Measurements from ENCODE around the gene LDLRAD3. TPM values are rescaled to one million over a fixed set of nuclear protein-coding genes. Genes with fewer than 3 reads are reported as not detected.

LDLRAD3 gene
- polyA plus RNA-seq, 1 of the 3 experiments (the other 2 are of a cell fraction) = 10.6 TPM

- Histone ChIP-seq H3K4me1 (ENCODE audit: control insufficient read depth in 1 of 2, insufficient read depth in 2 of 2, low read depth in 1 of 2, low read length in 1 of 2) (peaks cover 0 to 8% of the 10 kb centered on the region in 2 experiments; a peak in 2 of 4 replicates), H2AFZ (ENCODE audit: low read depth) (peak overlapping the region; percentile 36; the same call in 1 of the 2 replicates)
- peak; percentile 62 for DNase-seq
Measured at GRCh38 chr11:35927104-35927503, 16.8 kb upstream of the LDLRAD3 start.

More at GRCh38 chr11:35927104-35927503, 16.8 kb upstream of the LDLRAD3 start:
- 27% methylated on average over 11 of the region's 11 CpGs for WGBS (ENCODE audit: low lambda C conversion rate)
- H3K27me3 ChIP-seq (ENCODE audit: insufficient read depth) = no peaks in the 10 kb centered on the region
- H3K4me3 ChIP-seq (ENCODE audit: low read depth in 2 of 2, low read length in 1 of 2) = no peak overlapping the region; a peak in 1 of 4 replicates
- H3K27ac ChIP-seq (ENCODE audit: low read depth in 2 of 2, low read length in 1 of 2) = peak overlapping the region in 1 of 2 experiments; percentile 22; a peak in 1 of 4 replicates
- no peaks in the 10 kb centered on the region for H3K36me3 ChIP-seq (replicated peaks in 1 of 2; ENCODE audit: control insufficient read depth in 1 of 2, insufficient read depth in 2 of 2, low read length in 1 of 2)
- H3F3A ChIP-seq (replicated peaks; ENCODE audit: insufficient read depth) = no peaks in the 10 kb centered on the region
- ChIA-PET POLR2A (interaction anchor here (0.6 to 0.9 kb wide), 3 partner anchors 10 to 53 kb away, joined by 3 read pairs; no protein-coding TSS in a partner anchor), CTCF (interaction anchor here (1.0 to 2.5 kb wide), 5 partner anchors 14 to 205 kb away, joined by 3 to 9 read pairs (median 4); no protein-coding TSS in a partner anchor)
- TF ChIP-seq FOXJ3 (CRISPR knock-in tag; IDR thresholded peaks at IDR 0.05) (no peak), REST (IDR thresholded peaks at IDR 0.05; ENCODE audit: low read depth, low read length) (no peak), GABPA (IDR thresholded peaks at IDR 0.05; ENCODE audit: low read depth) (no peak), RFX5 (IDR thresholded peaks at IDR 0.05; ENCODE audit: low read length) (no peak), YY1 (IDR thresholded peaks at IDR 0.05; ENCODE audit: low read depth) (no peak), IRF3 (IDR thresholded peaks at IDR 0.05; ENCODE audit: low read depth, low read length) (no peak), EP300 (IDR thresholded peaks at IDR 0.05; ENCODE audit: borderline replicate concordance in 1 of 2, low read depth in 1 of 2, low read length in 1 of 2) (peak in 1 of 2 experiments; percentile 22; a peak in 1 of 4 replicates), RAD21 (IDR thresholded peaks at IDR 0.05; ENCODE audit: low read length) (peak; percentile 16; the same call in 1 of the 2 replicates), CHD2 (IDR thresholded peaks at IDR 0.05; ENCODE audit: low read length, partially characterized antibody) (peak; percentile 22), GATA2 (CRISPR knock-in tag; IDR thresholded peaks at IDR 0.05) (peak; percentile 24; the same call in 1 of the 2 replicates), RCOR1 (IDR thresholded peaks at IDR 0.05; ENCODE audit: low read length) (0 out of 2 replicates have a peak, but pooled peaks have one; percentile 10)
- H4K20me1 ChIP-seq (ENCODE audit: insufficient read depth) = no peaks in the 10 kb centered on the region
- H3K9ac ChIP-seq = no peak overlapping the region
- no peaks in the 10 kb centered on the region for H3K9me2 ChIP-seq
- no peak overlapping the region for H3K4me2 ChIP-seq
- no peaks in the 10 kb centered on the region for H3K9me3 ChIP-seq
- H3K79me2 ChIP-seq (ENCODE audit: insufficient read depth) = no peaks in the 10 kb centered on the region

Data from SK-N-SH (cell line).